ENCODE results near the gene EHBP1.
"Not testable (repeated sequence)": the region's sequence is repeated elsewhere in the genome, so short reads cannot be mapped to it uniquely, and the experiment has no call there.

GRCh38 chr2:63074399-63074798 is 368.9 kb downstream of the EHBP1 start:
- not testable (repeated sequence) for TF ChIP-seq CTCF, POLR2A (IDR thresholded peaks at IDR 0.05)
